Osteocyte (in vitro differentiated cells): ENCODE data around the gene HS2ST1. TPM values are rescaled to one million over a fixed set of nuclear protein-coding genes. Genes with fewer than 3 reads are reported as not detected.

Experiments used
- DNase-seq: peaks from one replicate; pipeline ENCODE4 v3.0.0; 2021; ENCODE audit warnings: mixed read lengths; ENCODE audit not compliant: unreplicated experiment; ENCODE audit errors: extremely low spot score
- H3K27ac Mint-ChIP-seq: one replicate; pipeline ENCODE4 v1.8.0; 2021; ENCODE audit warnings: mild to moderate bottlenecking, mixed read lengths; ENCODE audit not compliant: unreplicated experiment
- H3K27me3 Mint-ChIP-seq: one replicate; pipeline ENCODE4 v1.8.0; 2021; ENCODE audit warnings: mixed read lengths; ENCODE audit not compliant: unreplicated experiment
- H3K36me3 Mint-ChIP-seq: one replicate; pipeline ENCODE4 v1.8.0; 2021; ENCODE audit warnings: mixed read lengths; ENCODE audit not compliant: unreplicated experiment
- H3K4me1 Mint-ChIP-seq: one replicate; pipeline ENCODE4 v1.8.0; 2021; ENCODE audit warnings: mixed read lengths; ENCODE audit not compliant: unreplicated experiment
- H3K4me3 Mint-ChIP-seq: one replicate; pipeline ENCODE4 v1.8.0; 2021; ENCODE audit warnings: mild to moderate bottlenecking, moderate library complexity, mixed read lengths; ENCODE audit not compliant: unreplicated experiment
- H3K9me3 Mint-ChIP-seq: one replicate; pipeline ENCODE4 v1.8.0; 2021; ENCODE audit warnings: mixed read lengths; ENCODE audit not compliant: unreplicated experiment
- CTCF ChIP-seq: fragments of 200-600 bp; sonication (generic); IDR thresholded peaks from 2 replicates; pipeline ENCODE4 v1.5.0; 2021; ENCODE audit warnings: antibody characterized with exemption, mild to moderate bottlenecking, moderate library complexity
- total RNA-seq: library from RNA; stranded (reverse); gene quantifications from 2 replicates; pipeline ENCODE4 v1.2.1, GENCODE V29; 2021

The HS2ST1 gene
- total RNA-seq, 1 donor from 2014 or later: 26.8 TPM

DNA sequence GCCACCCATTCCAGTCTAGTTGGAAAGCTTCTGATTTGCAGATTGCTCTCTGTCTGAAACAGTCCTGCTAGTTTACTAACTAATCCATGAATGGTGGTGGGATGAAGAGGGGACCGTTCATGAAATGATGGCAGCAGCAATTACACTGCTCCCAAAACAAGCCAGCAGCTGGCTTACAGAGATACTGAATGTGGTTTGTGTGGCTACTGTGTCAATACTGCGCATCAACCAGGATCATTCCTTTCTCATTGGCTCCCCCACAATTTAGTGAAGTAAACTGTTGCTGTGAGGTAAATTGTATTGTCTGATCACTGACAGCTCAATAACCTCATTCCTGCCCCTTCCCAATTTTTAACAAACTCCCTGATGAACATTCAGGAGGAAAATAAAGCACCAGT lies 222.9 kb downstream of the HS2ST1 start:
- Mint-ChIP-seq H3K4me1 (peaks cover 3% of the 10 kb centered on the region), H3K4me3 (no peak overlapping the region), H3K27ac (no peak overlapping the region), H3K9me3 (no peaks in the 10 kb centered on the region), H3K27me3 (peaks cover 17% of the 10 kb centered on the region), H3K36me3 (no peaks in the 10 kb centered on the region)
- DNase-seq: no peak
- TF ChIP-seq CTCF: no peak

GRCh38 chr1:87140831-87141540 lies 226.6 kb downstream of the HS2ST1 start:
- H3K36me3 Mint-ChIP-seq: no peaks in the 10 kb centered on the region
- no peak for DNase-seq

GRCh38 chr1:87141556-87141955 lies 227.1 kb downstream of the HS2ST1 start:
- H3K4me1 Mint-ChIP-seq: no peaks in the 10 kb centered on the region
- no peak overlapping the region for H3K4me3 Mint-ChIP-seq
- H3K9me3 Mint-ChIP-seq: peaks cover 4% of the 10 kb centered on the region
- TF ChIP-seq CTCF: no peak
- peaks cover 24% of the 10 kb centered on the region for H3K27me3 Mint-ChIP-seq
- no peak overlapping the region for H3K27ac Mint-ChIP-seq
- no peak for DNase-seq
- no peaks in the 10 kb centered on the region for H3K36me3 Mint-ChIP-seq

More at GRCh38 chr1:87140831-87141540, 226.6 kb downstream of the HS2ST1 start:
- no peak for TF ChIP-seq CTCF
- Mint-ChIP-seq H3K4me1 (no peaks in the 10 kb centered on the region), H3K27ac (no peak overlapping the region), H3K27me3 (peaks cover 21% of the 10 kb centered on the region), H3K9me3 (peaks cover 4% of the 10 kb centered on the region), H3K4me3 (no peak overlapping the region)

DNA sequence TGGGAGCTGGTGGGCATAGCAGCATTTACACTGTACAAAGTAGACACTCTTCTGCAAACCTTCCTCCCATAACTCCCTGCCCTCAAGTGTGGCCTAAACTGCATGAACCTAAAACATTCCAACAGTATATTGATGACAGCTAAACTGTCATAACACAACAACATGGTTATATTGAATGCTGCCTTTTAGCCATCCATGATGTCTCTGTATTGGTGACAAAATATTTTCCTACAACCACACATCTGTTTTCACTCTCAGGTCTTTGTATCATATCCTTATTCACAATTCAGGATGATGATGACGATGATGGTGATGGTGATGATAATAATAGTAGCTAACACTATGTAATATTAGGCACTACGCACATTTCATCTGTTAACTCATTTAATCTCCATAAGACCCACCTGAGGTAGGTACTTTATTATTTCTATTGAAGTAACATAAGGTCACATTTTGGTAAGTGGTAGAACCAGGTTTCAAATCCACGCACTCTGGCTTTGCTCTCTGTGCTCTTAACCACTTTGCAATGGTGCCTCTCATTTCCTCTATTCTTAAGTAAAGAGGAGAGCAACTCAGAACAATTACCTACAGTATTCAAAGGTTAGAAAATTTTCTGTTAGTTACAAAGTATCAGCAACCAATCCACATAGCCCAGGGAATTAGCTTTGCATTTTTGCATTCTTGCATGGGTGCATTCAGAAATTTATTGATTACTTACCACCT lies 229.1 kb downstream of the HS2ST1 start:
- Mint-ChIP-seq H3K27me3 (peaks cover 13% of the 10 kb centered on the region), H3K27ac (no peak overlapping the region), H3K9me3 (peaks cover 4% of the 10 kb centered on the region), H3K36me3 (no peaks in the 10 kb centered on the region), H3K4me1 (no peaks in the 10 kb centered on the region), H3K4me3 (no peak overlapping the region)
- no peak for DNase-seq
- no peak for TF ChIP-seq CTCF

GRCh38 chr1:87144316-87144895 lies 230.0 kb downstream of the HS2ST1 start:
- peaks cover 13% of the 10 kb centered on the region for H3K27me3 Mint-ChIP-seq
- H3K4me3 Mint-ChIP-seq: no peak overlapping the region
- DNase-seq: no peak
- H3K9me3 Mint-ChIP-seq: peaks cover 4% of the 10 kb centered on the region
- TF ChIP-seq CTCF: no peak
- H3K27ac Mint-ChIP-seq: no peak overlapping the region
- H3K36me3 Mint-ChIP-seq: no peaks in the 10 kb centered on the region
- H3K4me1 Mint-ChIP-seq: peaks cover 3% of the 10 kb centered on the region
